GM23248 (cell line): ENCODE results near the gene MYF6.

Source experiments
- EZH2 ChIP-seq: fragments of 200-600 bp; sonication (generic); IDR thresholded peaks from 2 replicates; pipeline ENCODE4 v1.6.1; 2018; ENCODE audit warnings: antibody characterized with exemption, mild to moderate bottlenecking; ENCODE audit not compliant: insufficient read depth, poor library complexity, severe bottlenecking
- EZH2phosphoT487 ChIP-seq: fragments of 200-600 bp; sonication (generic); IDR thresholded peaks from 2 replicates; pipeline ENCODE4 v1.6.1; 2018; ENCODE audit warnings: antibody characterized with exemption, moderate library complexity, mild to moderate bottlenecking, low read depth; ENCODE audit not compliant: insufficient read depth

DNA sequence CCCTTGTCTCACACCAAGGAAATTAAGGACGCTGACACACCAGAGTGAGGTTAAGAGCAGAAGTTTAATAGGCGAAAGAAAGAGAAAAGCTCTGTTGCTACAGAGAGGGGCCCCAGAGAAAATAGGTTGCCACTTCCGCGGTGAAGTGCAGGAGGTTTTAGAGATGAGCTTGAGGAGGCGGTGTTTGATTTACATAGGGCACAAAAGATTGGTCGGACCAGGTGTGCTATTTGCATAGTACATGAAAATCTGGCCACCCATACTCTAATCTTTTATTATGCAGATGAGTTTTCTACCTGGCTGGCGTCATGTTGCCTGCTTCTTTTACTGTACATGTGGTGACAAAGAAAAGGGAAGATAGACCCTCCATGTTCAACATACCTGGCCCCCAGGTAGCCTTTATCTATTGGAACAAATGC lies 23.3 kb upstream of the MYF6 start:
- TF ChIP-seq EZH2: no peak
- no peak for TF ChIP-seq EZH2phosphoT487
